Liver (tissue), 3 donors: ENCODE measurements around the gene BCKDHB.

Source experiments
- FOXA1 ChIP-seq: IDR thresholded peaks from 2 replicates; pipeline ENCODE4 v1.6.1; 2016; ENCODE audit warnings: antibody characterized with exemption
- GABPA ChIP-seq, 2 donors: IDR thresholded peaks in 1 of 2; conservative IDR thresholded peaks in 1 of 2; 2 replicates each; pipeline ENCODE4 v1.6.1; 2016; ENCODE audit warnings: antibody characterized with exemption in 2 of 2, mild to moderate bottlenecking in 1 of 2, moderate library complexity in 1 of 2
- HNF4G ChIP-seq: IDR thresholded peaks from 2 replicates; pipeline ENCODE4 v1.6.1; 2016; ENCODE audit warnings: antibody characterized with exemption
- JUND ChIP-seq, 2 donors: IDR thresholded peaks; 2 replicates each; pipeline ENCODE4 v1.6.1; 2016; ENCODE audit warnings: antibody characterized with exemption in 2 of 2
- NR2F2 ChIP-seq: IDR thresholded peaks from 2 replicates; pipeline ENCODE4 v1.6.1; 2016; ENCODE audit warnings: antibody characterized with exemption
- RAD21 ChIP-seq, 2 donors: IDR thresholded peaks; 2 replicates each; pipeline ENCODE4 v1.6.1; 2016; ENCODE audit warnings: antibody characterized with exemption in 2 of 2, mild to moderate bottlenecking in 2 of 2
- SP1 ChIP-seq: IDR thresholded peaks from 2 replicates; pipeline ENCODE4 v1.6.1; 2018; ENCODE audit warnings: antibody characterized with exemption, mild to moderate bottlenecking
- TF ChIP-seq, protein P1 (sequence below): fragments of 150-350 bp; IDR thresholded peaks from 2 replicates; pipeline ENCODE4 v1.5.1; 2017; ENCODE audit warnings: improper control_type of control experiment, low read depth, low read length; ENCODE audit not compliant: missing input control
- TF ChIP-seq, protein P2 (sequence below): IDR thresholded peaks from 2 replicates; pipeline ENCODE4 v1.6.1; 2016; ENCODE audit warnings: antibody characterized with exemption
- TF ChIP-seq, protein P3 (sequence below): IDR thresholded peaks from 2 replicates; pipeline ENCODE4 v1.6.1; 2016; ENCODE audit warnings: antibody characterized with exemption, mild to moderate bottlenecking
- donor health status: healthy.
- donor health status: healthy.

DNA sequence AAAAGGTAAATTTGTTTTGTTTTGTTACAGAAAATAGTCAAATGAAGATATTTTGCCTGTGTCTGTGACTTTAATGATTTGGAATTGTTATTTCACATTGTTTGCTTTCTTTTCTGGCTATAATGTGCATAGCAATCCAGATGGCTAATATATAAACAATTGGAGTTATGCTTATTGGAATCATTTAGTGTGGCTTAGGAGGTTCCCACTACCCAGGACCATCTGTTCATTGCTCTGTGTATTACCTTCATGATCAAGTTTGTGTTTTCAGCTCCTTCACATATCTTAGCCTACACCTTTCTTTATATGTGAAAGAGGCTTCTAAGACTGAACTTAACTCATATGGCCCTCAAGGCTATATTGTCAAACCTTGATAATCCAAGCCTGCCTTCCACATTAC, 232.9 kb downstream of the BCKDHB start:
- TF ChIP-seq, protein P1, sequence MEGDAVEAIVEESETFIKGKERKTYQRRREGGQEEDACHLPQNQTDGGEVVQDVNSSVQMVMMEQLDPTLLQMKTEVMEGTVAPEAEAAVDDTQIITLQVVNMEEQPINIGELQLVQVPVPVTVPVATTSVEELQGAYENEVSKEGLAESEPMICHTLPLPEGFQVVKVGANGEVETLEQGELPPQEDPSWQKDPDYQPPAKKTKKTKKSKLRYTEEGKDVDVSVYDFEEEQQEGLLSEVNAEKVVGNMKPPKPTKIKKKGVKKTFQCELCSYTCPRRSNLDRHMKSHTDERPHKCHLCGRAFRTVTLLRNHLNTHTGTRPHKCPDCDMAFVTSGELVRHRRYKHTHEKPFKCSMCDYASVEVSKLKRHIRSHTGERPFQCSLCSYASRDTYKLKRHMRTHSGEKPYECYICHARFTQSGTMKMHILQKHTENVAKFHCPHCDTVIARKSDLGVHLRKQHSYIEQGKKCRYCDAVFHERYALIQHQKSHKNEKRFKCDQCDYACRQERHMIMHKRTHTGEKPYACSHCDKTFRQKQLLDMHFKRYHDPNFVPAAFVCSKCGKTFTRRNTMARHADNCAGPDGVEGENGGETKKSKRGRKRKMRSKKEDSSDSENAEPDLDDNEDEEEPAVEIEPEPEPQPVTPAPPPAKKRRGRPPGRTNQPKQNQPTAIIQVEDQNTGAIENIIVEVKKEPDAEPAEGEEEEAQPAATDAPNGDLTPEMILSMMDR = no peak
- TF ChIP-seq RAD21 (IDR thresholded peaks at IDR 0.05) (no peak), GABPA (IDR thresholded peaks at IDR 0.05 in 1 of 2, conservative IDR thresholded peaks at IDR 0.05 in 1 of 2) (no peak), HNF4G (no peak), SP1 (no peak), JUND (IDR thresholded peaks at IDR 0.05) (no peak), NR2F2 (no peak), FOXA1 (no peak)
- TF ChIP-seq, protein P2, sequence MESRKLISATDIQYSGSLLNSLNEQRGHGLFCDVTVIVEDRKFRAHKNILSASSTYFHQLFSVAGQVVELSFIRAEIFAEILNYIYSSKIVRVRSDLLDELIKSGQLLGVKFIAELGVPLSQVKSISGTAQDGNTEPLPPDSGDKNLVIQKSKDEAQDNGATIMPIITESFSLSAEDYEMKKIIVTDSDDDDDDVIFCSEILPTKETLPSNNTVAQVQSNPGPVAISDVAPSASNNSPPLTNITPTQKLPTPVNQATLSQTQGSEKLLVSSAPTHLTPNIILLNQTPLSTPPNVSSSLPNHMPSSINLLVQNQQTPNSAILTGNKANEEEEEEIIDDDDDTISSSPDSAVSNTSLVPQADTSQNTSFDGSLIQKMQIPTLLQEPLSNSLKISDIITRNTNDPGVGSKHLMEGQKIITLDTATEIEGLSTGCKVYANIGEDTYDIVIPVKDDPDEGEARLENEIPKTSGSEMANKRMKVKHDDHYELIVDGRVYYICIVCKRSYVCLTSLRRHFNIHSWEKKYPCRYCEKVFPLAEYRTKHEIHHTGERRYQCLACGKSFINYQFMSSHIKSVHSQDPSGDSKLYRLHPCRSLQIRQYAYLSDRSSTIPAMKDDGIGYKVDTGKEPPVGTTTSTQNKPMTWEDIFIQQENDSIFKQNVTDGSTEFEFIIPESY = no peak
- TF ChIP-seq, protein P3, sequence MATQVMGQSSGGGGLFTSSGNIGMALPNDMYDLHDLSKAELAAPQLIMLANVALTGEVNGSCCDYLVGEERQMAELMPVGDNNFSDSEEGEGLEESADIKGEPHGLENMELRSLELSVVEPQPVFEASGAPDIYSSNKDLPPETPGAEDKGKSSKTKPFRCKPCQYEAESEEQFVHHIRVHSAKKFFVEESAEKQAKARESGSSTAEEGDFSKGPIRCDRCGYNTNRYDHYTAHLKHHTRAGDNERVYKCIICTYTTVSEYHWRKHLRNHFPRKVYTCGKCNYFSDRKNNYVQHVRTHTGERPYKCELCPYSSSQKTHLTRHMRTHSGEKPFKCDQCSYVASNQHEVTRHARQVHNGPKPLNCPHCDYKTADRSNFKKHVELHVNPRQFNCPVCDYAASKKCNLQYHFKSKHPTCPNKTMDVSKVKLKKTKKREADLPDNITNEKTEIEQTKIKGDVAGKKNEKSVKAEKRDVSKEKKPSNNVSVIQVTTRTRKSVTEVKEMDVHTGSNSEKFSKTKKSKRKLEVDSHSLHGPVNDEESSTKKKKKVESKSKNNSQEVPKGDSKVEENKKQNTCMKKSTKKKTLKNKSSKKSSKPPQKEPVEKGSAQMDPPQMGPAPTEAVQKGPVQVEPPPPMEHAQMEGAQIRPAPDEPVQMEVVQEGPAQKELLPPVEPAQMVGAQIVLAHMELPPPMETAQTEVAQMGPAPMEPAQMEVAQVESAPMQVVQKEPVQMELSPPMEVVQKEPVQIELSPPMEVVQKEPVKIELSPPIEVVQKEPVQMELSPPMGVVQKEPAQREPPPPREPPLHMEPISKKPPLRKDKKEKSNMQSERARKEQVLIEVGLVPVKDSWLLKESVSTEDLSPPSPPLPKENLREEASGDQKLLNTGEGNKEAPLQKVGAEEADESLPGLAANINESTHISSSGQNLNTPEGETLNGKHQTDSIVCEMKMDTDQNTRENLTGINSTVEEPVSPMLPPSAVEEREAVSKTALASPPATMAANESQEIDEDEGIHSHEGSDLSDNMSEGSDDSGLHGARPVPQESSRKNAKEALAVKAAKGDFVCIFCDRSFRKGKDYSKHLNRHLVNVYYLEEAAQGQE = no peak
